Cardiac septum (tissue), 1 donor: ENCODE results near the gene C3orf18. TPM values are rescaled to one million over a fixed set of nuclear protein-coding genes. Genes with fewer than 3 reads are reported as not detected.

Experiments
- DNase-seq: peaks from one replicate; pipeline ENCODE4 v3.0.0-alpha.2; 2020; ENCODE audit warnings: low spot score
- intact Hi-C: fragments of 100-400 bp; cut with DNase I; formaldehyde crosslinking; loops from one replicate; pipeline ENCODE4 v1.14.0; 2022
- total RNA-seq: library from RNA; stranded (reverse); fragmentation: NEBNext Ultra II Directional; extraction: Animal tissue kit (Norgen Biotek cat#: 25700); gene quantifications from one replicate; pipeline ENCODE4 v1.2.1, GENCODE V29; 2021
- donor health status: DM: no; HTN: no; CAD: no.

Gene C3orf18
- total RNA-seq, 1 donor from 2014 or later, result 35.7 TPM

DNA sequence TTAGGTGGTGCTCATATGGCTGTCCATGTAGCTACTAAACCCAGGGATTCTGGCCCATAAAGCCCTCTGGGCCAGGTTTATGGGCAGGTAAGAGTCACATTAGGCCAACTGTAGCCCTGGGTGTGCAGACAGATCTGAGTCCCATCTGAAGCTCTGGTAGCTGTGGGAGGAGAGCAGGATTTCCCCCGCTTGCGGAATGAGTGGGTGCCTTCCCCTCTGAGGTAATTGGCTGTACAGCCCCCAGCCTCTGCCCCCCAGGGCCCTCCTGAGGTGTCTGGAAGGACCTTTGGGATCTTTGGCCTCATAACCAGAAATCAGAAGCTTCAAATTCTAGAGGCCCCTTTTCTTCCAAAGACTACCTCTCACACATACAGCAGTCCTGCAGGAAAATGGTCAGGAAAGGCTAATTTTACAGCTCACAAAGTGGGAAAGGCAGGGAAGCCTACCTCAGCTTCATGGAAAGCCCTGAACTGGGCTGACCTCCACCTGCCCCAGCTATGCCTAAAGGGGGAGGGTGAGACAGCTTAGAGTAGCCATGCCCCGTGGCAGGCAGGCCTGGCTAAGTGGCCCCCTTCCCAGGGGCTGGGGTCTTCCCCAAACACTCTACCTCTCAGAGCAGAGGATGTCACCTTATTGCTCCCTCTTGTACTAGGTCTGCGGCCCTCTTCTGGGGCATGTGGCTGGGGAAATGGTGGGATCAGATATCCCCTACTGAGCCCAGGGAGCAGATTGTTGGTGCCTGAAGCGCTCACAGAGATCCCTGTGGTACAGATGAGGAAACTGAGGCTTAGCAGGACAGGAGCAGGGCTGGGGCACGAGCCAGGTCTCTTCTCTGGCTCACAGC is 18.6 kb upstream of the C3orf18 start:
- intact Hi-C loops, result loop anchor here (2.0 kb wide), 1 partner anchor 15 kb away; no protein-coding TSS in a partner anchor
- DNase-seq, result no peak

DNA sequence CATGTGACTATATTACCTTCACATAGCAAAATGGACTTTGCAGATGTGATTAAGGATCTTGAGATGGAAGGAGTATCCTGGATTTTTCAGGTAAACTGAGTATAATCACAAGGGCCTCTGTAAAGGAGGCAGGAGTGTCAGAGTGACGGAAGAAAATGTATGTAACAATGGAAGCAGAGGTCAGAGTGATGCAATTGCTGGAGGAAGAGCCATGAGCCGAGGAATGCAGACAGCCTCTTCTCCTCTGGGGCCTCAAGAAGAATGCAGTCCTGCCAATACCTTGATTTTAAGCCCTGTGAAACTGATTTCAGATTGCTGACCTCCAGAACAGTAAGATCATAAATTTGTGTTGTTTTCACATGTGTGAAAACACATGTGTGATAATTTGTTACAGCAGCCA is 16.8 kb upstream of the C3orf18 start:
- intact Hi-C loops, result loop anchor here (2.0 kb wide), 1 partner anchor 16 kb away; no protein-coding TSS in a partner anchor
- DNase-seq, result no peak

DNA sequence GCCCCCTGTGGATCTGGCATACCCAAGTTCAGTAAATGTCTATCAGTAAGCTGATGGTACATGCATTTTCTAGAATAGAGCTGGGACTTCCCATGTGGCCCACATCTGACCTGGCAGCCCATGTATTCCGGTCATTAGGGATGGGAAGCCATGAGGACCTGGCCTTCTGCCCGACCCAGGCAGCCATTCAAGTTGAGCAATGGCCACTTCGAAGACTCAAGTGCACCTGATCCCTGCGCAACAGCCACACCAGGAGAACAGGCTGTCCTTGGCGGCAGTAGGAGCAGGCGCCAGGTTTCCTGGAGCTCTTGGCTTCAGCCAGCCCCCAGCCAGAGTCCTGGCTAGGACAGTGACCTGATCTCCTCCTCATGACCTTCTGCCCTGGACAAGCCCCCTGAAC is 16.4 kb upstream of the C3orf18 start:
- peak; percentile 84 for DNase-seq

DNA sequence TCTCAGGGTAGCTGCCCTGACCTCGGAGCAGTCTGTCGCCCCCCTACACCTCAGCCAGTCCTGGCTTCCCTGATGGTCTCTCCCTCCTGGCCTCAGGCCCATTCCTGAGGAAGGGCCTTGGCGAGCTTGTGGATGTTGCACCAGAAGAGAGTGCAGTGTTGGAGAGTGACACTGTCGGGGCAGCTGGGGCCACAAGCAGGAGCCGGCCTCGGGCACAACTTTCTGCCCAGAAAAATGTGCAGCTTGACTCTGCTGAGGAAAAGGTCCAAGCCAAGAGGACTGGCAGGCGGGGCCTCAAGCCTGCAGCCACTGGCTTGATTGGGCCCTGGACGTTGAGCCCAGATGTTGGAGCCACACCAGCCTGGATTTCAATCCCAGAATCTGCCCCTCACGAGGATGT is 14.5 kb upstream of the C3orf18 start:
- no peak for DNase-seq
- intact Hi-C loops, result no loop called here

More for the DNA sequence above, 16.4 kb upstream of the C3orf18 start:
- intact Hi-C loops, result loop anchor here (2.0 kb wide), 1 partner anchor 17 kb away; no protein-coding TSS in a partner anchor

DNA sequence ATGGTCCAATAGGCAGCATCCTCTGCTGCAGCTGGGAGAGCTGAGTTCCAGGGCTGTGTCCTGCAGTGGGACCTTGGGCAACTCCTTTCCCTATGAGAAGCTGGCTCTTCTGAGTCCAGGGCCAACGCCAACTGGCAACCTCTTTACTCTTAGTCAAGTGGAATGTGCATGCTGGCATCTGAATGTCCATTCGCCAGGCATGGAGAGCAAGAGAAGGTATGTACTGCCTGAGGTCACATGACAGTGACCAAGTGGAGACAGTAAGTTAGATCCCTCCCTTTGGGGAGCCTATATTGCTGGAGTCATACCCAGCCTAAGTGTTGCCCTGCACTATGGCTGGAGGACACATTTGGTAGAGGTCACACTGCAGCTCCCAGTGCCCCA is 13.9 kb upstream of the C3orf18 start:
- no peak for DNase-seq

DNA sequence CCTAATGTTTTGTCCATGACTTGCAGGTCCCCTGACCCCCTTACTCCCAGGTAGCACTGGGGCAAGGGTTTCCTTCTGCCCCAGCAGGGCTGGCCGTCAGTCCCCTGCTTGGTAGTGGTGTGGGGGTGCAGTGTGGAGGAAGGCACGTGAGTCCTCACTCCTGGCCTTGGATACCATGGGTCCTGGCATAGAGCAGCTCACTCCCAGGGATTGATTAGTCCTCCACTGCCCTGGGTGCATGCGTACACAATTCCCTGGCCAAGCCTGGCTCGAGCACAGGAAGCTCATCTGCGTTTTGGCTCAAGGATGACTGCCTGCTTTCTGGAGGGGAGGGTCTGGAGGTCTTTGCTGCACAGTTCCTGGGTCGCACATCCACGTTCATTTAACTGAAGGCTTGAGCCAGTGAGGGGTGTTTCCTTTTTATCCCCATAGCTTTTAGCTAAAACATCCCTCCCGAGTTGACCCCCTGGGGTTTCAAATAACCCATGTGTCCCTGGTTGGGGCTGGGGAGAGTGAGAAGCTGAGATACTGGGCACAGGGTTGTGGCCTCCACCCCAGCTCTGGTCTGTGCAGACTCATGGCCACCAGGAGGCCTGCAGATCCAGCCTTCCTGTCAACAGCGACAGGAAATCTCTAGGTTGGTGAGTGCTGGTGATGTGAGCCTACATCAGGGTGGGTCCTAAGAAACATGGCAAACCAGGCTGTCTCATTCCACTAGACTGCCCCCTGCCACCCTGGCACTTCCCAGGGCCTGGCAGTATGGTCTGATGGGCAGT is 13.3 kb upstream of the C3orf18 start:
- no peak for DNase-seq

More for the DNA sequence above, 13.9 kb upstream of the C3orf18 start:
- intact Hi-C loops, result no loop called here

DNA sequence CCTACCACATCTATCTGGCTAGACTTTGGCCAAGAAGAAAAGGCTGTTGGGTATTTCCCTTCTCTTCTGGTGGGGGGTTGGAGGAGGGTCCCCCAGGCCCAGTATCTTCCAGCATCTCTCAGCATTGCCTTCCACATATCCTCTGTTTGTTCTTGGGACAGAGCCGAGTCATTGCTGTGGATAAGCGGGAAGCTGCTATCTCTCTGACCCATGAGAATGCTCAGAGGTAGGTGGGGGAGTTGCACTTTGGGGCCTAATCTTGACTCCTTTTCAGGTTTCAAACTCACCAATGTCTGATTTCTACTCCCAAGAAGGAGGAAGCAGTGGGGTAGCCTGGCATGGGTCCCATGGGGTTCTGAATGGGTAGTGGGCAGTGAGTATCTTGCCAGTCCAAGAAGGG is 9.8 kb upstream of the C3orf18 start:
- intact Hi-C loops, result no loop called here
- no peak for DNase-seq

More for the DNA sequence above, 13.3 kb upstream of the C3orf18 start:
- intact Hi-C loops, result no loop called here

DNA sequence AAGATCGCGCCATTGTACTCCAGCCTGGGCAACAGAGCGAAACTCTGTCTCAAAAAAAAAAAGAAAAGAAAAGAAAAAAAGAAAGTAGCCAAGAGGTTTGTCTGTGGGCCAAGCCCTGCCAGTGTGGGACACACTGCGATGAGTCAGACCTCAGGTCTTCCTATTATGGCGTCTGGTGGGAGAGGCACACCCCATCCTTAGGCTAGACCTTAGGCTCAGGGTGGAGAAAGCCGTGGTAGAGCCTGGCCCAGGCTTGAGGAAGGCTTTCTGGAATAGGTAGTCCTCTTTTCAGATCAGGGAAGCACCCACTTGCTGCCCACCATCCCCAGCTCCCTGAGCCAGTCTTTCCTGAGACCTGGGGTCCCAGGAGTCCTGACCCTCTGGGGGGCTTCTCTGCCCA is 7.8 kb upstream of the C3orf18 start:
- no peak for DNase-seq
- intact Hi-C loops, result no loop called here

DNA sequence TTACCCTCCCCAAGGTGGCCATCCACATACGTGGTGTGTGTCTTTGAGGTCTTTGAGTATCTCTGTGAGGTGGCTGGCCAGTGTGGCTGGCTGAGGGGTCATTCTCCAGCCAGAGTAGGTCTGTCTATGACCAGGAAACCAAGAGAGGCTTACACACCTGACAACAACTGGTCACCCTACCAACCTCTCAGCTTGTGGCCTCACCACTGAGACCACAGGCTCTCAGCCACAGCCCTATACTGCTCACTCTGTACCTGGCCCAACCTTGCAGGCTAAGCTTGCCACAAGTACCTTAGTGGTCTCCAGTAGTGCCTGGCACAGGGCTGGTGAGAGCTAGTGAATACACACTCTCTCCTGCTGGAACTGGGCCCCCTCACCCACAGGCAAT is 6.9 kb upstream of the C3orf18 start:
- intact Hi-C loops, result loop anchor here (5.0 kb wide), 2 partner anchors 78 to 798 kb away; no protein-coding TSS in a partner anchor
- DNase-seq, result no peak

DNA sequence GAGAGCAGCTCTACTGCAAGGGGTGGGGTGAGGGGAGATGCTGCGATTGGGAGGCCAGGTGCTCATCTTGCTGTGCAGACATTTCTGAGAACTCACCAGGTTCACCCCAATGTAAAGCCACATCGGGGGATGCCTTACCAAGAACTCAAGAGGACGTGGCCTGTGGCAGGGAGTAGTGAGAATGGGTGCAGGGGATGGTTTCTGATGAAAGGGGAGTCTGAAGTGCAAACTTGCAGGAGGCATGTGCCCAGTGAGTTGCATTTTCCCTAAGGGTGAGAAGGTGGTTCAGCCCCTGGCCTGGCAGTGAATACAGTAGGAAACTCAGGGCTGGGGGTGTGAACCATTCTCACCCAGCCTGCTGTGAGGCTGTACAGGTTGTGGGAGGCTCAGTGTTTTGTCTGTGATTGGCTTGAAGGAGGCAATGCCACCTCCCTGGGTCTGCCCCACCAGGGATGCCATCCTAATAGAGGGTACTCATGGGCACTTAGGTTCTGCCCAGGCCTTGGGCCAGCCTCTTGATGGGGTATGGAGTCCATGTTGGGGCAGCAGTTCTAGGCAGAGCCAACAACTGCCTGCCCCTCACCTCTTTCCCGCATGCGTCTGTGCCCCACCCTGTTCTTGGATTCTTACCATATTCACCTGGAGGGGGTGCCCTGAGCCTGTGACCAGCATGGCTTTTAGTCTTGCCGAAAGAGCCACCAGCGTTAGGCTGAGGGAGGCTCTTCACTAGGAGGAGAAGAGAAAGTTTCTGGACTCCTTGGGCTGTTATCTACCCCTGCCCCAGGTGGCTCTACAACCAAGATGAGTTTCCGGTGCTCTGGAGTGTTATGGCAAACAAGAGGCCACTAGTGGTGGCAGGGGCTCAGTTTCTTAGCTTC is 6.3 kb upstream of the C3orf18 start:
- intact Hi-C loops, result loop anchor here (5.0 kb wide), 2 partner anchors 78 to 798 kb away; no protein-coding TSS in a partner anchor
- DNase-seq, result no peak

DNA sequence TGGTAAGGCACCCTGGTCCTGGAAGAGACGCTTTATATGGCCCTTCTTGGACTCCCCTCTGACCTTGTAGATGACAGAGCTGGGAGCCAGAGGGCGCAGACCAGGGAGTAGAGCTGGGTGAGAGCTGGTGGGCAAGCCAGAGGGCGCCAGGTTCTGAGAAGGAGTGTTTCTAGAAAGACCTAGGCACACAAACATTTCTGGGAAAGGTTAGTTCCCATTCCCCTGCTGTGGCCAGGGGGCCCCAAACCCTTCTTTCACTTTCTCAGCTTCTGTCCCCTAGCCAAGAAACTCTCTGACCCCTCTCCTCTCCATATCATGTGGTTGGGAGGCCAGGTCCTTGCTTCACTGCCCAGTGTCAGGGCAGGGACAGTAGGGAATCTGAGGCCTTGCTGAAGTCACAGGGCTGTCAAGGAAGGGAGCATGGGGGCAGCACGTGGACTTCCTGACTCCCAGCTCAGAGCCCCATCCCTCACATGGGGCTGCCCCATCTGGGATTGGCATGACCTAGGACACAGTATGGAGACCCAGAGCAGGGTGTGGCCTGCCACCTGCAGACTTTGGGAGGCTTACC is 5.3 kb upstream of the C3orf18 start:
- intact Hi-C loops, result loop anchor here (1.0 to 5.0 kb wide), 3 partner anchors 41 to 799 kb away; no protein-coding TSS in a partner anchor
- no peak for DNase-seq

DNA sequence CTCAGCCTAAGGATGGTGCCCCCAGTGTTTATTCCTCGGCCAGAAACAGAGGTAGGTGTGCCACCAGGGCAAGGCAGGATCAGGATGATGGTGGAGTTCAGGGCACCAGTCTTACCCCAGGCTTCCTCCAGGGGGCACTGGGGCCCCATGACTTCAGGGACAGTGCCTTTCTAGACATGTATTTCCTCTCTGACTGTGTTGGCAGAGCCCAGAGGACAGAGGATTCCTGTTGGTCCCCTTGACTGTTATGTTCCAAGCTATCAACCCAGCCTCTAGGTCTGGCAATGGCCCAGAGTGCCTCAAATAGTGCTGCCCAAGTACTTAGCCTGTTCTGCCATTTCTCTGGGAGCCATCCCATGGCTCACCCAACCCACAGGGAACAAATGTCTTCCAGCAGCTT is 4.6 kb upstream of the C3orf18 start:
- intact Hi-C loops, result loop anchor here (1.0 to 5.0 kb wide), 3 partner anchors 42 to 800 kb away; no protein-coding TSS in a partner anchor
- peak; percentile 91 for DNase-seq

DNA sequence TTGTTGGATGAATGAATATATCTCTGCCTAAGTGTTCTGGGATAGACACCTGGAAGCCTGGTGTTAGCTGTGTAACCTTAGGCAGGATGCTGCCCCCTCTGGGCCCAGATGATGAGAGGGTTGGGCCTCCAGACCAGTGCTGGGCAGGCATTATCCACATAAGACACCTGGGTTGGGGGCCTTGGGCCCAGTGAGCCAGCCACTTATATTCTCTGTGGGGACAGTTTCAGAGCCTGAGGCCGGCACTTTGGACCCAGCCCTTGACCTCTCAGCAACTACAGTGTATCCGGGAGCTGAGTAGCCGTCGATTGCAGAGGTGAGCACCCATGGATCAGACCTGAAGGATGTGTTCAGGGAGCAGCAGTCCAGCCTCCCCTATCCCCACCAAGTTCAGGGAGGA is 3.9 kb upstream of the C3orf18 start:
- intact Hi-C loops, result loop anchor here (5.0 kb wide), 2 partner anchors 81 to 801 kb away; no protein-coding TSS in a partner anchor
- no peak for DNase-seq

DNA sequence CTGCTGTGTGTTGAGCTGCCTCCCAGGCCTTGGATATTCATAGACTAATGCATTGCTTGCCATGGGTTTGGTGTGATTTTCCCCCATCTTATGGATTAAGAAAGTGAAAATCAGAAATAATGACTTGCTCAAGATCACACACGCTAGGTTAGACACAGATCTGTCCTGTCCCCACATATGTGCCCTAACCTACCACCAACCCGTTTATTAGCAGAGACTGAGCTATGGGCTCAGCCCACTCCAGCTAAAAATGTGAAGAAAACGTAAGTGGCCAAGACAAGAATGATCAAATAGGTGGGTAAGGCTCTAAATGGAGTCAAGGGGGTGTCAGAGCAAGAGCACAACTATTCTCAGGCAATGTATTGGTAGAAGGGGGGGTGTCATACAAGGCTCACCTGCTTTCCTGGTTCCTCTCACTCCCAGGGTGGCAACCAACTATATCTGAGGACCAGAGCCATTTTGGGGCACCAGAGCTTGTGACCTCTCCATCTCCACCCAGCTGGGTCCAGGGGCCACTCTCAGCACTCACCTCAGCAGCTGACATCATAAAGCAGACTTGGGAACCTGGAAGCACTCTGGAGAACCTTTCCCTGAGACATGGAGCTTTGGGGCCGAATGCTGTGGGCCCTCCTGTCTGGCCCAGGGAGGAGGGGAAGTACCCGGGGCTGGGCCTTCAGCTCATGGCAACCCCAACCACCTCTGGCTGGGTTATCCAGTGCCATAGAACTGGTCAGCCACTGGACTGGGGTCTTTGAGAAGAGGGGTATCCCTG is 3.1 kb upstream of the C3orf18 start:
- intact Hi-C loops, result loop anchor here (5.0 kb wide), 2 partner anchors 82 to 802 kb away; no protein-coding TSS in a partner anchor

DNA sequence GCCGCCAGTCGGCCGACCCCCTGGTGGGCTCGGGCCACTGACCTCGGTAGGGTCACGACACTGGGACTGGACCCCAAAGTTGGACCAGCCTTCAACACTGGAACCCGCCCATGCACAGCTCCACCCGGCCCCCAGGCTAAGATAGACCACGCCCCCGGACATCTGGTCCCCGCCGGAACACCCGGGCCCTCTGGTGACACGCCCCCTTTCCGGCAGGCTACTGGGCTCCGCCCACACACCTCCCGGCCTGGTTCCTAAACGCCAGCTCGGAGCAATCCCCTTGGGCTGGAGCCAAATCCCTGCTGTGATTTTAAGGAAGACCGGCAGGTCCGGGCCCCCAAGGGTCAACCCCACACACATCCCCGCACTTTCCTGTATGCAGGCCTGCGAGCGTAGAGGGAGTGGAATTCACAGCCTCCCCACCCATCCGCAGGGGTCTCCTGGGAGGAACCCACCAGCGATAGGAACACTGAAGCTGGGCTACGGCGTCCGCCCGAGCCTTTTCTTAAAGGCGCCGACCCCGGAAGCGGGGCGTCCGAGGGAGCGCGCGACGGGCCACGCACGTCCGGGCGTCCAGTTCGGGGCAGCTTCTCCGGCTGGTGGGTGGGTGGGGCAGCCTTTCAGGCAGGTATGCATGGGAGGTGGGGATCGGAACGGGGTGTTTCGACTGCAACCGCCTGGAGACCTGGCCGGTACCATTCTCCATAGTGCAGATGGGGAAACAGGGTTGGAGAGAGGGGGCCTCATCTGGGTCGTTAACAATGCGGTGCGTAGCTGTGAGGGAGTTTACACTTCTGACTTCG is 1.6 kb upstream of the C3orf18 start, which contains the start of gene HEMK1:
Gene HEMK1 (plus strand): TSS at position 576 of the 803 bp plus-strand sequence. CDS start 1,583 bp downstream, outside the sequence.
- peak; percentile 98 for DNase-seq
- intact Hi-C loops, result loop anchor here (5.0 kb wide), 1 partner anchor 823 kb away; the partner anchor contains the start of gene RBM15B

More for the DNA sequence above, 3.1 kb upstream of the C3orf18 start:
- no peak for DNase-seq

DNA sequence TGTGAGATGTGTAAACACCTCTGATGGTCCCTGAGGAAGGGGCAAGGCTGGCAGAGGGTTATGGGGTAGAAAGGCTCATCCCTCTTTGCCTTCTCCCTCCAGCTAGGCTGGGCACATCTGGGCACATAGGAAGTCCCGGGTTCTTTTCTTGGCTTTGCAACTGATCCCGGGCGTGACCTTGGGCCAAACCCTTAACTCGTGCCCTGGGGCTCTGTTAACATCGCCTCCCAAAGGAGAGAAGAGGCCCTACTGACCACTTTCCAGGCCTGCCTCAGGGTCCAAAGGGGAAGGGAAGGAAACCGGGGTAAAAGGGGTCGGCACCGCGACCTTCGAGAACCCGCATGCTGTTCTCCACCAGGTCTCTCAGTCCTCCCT is 549 bp downstream of the C3orf18 start:
- DNase-seq, result no peak
- intact Hi-C loops, result loop anchor here (5.0 kb wide), 1 partner anchor 825 kb away; the partner anchor contains the start of gene RBM15B

DNA sequence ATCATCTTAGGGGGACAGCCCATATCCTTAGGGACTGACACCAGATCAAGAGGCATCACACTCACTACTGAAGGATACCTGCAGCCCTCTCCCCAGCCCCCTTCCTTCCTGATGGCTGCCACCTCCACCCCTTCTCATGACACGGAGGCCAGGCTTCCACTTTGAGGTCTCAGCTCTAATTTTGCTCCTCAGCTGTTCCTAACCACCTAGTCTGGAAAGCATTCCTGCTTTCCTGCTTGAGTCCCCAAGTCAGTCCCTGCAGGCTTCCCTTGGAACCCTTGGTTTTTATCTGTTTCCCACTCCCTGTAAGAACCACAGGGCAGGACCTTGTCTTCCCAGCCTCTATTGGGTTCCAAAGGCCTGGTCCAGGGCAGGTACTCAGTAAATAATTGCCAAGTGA is 3.2 kb downstream of the C3orf18 start:
- no peak for DNase-seq
- intact Hi-C loops, result no loop called here
